ENCODE data around the gene SBF1.
"Not testable (repeated sequence)": the region's sequence is repeated elsewhere in the genome, so short reads cannot be mapped to it uniquely, and the experiment has no call there.

SBF1 gene

DNA sequence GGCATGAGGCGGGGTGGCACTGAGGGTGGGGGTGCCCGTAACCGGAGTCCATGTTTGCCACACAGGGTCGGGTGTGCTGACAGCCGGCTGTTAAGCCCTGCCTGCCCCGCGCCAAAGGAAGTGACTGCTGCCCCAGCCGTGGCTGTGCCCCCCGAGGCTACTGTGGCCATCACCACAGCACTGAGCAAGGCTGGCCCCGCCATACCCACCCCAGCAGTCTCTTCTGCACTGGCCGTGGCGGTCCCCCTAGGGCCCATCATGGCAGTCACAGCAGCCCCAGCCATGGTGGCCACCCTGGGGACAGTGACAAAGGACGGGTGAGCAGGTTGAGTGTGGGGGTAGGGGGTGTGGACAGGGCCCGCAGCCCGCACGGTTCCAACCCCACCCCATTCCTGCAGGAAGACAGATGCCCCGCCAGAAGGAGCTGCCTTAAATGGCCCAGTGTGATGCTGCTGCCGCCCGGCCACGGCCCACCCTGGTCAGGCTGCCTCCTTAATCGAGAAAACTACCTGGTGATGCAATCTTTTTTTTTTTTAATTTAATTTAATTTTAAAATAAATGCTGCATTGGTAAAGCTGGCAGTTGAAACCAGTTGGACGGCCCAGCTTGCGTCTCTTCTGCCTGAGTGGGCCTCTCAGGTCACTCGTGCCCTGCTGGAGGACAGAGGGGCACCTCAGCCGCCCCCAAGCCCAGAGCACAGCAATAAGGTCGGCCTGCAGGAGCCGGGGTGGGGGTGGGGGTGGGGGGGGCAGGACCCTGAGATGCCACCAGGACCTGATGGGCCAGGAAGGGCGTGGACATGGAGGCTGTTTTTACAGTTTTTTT, 30.8 kb downstream of the SBF1 start:
- DNase-seq: no peak

DNA sequence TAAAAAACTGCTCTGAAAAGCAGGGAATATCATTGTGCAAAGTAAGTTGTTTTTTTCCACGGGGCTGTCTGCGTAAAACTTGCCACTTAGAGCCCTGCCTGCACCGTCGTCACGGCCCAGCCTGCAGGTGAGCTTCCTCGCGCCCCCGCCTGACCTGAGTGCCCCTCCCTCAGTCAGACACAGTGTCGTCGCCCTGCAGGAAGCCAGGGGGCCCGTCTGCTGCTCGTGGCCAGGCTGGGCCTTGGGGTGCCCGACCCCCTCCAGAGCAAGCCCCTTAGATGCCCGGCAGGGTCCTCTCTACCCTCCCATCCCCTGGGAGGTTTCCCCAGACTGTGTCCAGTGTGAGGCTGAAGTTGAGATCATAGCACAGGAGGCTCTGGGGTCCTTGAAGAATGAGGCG, 31.6 kb downstream of the SBF1 start:
- DNase-seq: no peak

DNA sequence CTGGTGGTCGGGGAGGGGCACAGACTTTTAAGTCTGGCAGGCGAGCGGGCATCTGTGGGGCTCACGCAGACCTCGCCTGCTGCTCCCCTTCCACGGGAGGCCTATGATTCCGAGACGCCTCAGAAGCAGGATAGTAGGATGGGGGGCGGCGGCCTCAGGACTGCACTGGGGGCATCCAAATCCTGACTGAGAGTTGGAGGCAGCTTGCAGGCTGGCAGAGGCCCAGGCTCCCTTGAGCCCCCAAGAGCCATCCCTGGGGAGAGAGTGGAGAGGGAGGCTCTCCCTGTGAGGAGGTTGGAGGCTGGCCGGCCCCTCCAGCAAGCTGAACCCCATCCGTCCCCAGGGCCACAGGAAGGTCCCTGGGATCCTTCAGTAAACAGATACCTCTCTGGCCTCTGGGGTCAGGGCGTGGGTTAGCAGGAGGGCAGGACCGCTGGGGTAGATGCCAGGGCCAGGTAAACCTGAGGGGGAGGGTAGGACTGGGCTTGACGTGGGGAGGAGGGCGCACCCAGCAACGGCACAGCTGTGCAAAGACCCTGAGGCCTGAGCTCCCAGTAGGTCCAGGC, 33.3 kb downstream of the SBF1 start:
- DNase-seq: no peak

DNA sequence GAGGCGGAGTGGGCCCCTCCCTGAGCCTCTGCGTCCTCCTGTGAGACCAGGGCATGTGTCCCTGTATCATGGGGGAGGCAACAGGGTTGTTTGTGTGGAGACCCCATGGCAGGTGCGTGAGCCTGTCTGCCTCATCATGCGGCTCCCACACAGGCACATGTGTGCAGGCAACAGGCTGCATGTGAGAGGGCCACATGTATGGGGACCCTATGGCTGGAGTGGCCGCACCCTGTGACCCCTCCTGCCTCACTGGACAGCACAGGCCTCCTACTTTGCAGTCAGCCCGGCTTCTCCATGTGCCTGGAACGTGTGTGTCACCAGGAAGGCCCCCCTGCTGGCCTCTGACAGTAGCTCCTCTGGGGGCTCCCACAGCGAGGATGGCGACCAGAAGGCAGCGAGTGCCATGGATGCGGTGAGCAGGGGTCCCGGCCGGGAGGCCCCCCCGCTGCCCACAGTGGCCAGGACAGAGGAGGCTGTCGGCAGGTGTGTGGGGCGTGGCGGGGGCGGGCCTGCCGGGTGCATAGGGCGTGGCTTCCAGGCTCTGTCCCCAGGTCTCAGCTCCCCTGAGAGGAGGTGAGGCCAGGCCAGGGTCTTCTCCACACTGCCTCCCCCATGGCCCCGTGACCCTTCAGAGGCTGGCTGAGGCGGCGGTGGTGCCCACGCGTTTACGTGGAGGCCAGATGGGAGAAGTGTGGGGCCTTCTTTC, 34.1 kb downstream of the SBF1 start:
- DNase-seq: no peak

DNA sequence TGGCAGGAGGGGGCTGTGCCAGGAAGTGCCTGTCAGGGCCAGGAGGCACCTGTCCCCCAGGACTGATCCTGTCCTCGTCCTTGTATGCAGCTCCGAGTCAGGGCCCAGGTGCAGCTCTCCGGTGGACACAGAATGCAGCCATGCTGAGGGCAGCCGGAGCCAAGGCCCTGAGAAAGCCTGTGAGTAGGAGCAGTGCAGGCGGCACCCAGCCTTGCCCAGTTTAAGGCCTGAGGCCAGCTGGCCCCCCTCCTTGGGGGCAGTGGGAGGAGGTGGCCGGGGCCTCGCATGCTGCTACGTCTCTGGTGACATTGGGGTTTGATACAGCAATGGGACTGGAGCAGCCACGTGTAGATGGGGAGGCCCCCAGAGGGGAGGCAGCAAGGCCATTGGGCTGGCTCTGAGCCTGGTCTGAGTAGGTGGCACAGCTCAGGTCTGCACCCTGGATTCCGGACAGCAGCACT, 34.9 kb downstream of the SBF1 start:
- no peak for DNase-seq

DNA sequence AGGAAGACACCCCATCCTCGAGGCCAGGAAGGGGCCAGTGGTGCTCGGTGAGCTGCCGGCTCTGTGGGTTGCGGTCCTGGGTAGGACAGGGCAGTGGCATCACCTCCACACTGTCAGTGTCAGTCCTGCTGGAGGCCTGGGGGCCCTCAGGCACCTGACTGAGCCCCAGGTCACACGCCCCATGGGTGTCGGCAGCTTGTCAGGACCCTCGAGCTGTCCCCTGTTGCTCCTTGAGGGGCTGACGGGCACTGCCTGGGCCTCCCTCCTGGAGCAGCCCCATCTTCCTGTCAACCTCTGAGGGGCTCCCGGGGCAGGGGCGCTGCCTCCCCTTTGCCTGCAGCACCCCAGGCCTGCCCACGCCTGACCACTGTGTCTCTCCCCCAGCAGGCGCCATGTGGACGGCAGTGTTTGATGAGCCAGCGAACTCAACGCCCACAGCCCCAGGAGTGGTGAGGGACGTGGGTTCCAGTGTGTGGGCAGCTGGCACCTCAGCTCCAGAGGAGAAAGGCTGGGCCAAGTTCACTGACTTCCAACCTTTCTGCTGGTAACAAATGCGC, 35.4 kb downstream of the SBF1 start:
- DNase-seq: no peak

DNA sequence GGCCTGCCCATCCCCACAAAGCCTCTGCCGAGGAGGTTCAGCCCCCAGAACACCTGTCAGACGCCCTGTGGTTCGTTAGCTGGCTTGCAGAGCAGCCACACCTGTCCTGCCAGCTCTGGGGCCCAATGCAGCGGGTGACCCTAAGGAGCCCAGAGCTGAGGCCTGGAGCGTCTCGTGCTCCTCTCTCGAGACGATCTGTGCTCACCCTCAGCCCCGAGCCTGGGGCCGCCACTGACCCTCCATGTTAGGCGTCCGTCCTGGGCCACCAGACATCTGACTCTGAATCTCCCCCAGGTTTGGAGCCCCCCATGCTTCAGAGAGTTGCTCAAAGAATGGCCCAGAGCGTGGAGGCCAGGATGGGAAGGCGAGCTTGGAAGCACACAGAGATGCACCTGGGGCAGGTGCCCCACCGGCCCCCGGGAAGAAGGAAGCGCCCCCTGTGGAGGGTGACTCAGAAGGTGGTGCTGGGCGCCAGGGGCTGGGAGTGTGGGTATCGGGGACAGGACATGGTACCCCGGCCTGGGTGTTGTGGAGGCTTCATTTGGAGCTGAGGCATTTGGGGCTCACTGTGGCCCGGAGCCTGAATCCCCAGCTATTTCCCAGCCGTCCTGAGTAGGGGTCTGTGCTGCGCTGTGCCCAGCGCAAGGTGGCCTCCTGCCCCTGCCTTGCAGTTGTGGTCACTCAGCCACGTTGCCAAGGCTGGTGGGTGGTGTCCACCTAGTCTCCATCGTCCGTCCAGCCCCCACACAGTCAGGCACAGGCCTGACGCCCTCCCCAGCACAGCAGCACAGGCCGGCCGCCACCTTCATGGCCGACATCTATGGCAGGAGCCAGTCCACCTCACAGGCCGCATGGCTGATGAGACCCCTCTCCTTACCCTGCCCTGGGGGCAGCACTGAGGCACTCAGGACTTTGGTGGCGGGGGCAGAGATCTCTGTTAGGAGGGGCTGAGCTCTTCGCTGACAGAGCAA, 36.2 kb downstream of the SBF1 start:
- DNase-seq: no peak

DNA sequence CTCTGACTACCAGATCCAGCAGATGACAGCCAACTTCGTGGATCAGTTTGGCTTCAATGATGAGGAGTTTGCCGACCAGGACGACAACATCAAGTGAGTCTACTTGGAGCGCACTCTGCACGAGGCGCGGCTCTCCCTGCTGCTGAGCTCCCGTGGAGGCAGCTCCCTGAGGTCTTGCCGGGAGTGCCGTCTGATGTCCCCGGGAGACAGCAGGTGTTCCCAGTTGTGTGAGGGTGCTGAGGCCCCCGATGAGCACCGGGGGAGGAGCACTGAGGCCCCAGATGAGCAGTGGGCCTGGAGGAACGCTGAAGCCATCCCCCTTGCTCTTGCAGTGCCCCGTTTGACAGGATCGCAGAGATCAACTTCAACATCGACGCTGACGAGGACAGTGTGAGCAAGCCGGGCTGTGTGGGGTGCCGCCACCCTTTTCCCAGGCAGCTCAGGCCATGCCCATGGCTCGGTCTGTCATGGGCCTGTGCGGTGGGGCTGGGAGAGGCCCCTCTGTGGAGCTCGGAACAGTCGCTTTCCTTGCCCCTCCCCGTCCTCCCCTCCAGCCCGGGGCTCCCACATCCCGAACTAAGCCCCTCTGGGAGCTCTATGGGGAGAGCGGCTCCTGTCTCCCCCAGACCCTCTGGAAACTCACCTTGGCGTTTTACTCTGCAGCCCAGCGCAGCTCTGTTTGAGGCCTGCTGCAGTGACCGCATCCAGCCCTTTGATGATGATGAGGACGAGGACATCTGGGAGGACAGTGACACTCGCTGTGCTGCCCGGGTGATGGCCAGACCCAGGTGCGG, 37.1 kb downstream of the SBF1 start:
- no peak for DNase-seq

DNA sequence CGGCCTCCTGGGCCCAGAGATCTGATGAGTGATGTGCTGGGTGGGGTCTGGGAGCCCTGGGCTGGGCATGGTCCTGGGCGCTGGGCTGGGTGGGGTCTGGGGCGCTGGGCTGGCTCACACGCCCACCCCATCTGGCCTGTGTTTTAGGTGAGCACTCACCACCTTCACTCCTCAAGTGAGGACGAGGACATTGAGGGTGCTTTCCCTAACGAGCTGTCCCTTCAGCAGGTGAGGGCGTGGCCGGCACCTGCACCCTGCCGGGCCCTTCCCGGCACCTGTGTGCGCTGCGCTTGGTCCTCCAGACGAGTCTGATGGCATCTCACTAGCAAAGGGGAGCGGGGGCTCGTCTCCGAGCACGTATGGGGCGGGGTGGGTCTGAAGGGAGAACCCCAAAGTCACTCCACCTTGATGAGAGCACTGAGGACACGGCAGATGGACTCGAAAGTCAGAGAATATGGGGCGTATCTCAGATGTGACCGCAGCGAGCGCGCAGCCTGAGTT, 37.9 kb downstream of the SBF1 start:
- DNase-seq: no peak

DNA sequence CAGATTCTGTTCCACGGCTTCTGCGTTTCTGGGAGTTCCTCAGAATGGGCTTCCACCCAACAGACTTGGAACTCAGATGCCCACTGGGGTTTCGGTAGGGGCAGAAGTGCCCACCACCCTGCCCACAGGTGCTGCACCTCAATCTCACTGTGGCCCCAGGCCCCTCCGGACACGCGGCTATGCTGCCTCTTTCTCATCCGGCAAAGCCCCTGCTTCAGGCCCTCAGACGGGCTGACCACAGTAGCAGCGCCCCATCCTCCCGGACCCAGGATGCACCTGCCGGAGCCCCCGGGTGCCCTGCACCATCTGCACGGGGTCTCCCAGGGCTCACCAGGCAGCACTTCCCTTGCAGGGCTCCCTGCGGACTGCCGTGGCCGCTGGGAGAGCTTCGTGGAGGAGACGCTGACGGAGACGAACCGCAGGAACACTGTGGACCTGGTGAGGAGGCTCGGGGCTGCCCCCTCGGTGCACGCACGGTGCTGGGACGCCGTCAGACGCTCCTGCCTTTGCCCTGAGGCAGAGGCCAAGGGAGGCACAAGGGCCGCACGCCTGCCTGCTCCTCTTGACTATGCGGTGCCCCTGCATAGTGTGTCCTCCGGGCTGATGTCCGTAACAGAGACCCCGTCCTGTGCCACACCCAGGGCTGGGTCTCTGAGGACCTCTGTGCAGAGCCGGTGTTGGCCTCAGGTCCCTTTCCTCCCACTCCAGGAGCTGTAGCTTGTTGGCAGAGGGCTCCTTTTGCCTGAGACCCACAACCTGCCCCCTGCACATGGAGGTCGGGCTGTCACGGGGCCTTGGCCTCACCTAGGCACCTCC, 38.6 kb downstream of the SBF1 start:
- DNase-seq: no peak

DNA sequence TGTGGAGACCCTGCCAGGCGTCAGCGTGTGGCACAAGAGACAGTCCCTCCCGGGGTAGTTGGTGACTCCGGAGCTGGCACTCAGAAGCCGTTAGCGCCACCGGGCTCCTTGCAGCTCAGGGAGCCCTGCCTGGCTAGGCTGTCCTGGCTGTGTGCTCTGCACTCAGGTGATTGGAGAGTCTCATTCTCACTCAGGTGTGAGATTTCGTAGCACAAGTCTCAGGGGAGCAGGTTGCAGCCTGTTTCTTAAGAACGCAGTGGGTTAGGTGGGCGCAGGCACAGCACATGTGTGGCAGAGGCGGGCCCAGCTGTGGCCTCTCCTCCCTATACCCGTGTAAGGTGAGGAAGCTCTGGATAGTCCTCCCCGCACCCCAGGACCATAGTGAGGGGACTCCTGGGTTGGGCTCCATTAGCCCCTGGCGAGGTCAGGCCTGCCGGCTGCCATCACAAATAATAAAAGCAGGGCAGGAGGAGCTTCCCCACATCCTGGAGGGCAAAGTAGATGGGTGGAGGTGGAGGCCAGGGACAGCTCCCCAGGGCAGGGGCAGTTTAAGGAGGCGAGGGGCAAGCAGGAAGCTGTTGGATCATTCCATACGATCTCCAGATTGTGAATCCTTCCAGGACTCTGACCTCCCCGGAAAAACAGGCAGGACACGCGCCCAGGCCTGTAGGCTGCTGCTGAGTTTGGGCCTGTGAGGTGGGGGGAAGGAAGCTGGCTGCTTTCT, 39.4 kb downstream of the SBF1 start:
- no peak for DNase-seq

DNA sequence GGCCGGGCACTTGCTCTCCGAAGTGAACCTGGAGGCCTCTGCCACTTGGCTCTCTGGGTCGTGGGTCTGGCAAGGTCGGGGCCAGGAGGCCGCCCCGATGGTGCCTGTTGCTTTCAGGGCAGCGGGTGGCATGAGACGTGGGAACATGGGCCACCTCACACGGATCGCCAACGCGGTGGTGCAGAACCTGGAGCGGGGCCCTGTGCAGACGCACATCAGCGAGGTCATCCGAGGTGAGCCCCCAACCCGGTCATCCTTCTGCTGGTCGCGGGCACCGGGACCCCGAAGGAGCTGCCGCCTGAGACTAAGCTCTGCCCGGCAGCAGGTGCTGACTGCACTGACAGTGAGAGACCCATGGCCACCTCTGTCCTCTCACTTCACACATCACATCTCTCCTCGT, 40.0 kb downstream of the SBF1 start:
- DNase-seq: no peak

DNA sequence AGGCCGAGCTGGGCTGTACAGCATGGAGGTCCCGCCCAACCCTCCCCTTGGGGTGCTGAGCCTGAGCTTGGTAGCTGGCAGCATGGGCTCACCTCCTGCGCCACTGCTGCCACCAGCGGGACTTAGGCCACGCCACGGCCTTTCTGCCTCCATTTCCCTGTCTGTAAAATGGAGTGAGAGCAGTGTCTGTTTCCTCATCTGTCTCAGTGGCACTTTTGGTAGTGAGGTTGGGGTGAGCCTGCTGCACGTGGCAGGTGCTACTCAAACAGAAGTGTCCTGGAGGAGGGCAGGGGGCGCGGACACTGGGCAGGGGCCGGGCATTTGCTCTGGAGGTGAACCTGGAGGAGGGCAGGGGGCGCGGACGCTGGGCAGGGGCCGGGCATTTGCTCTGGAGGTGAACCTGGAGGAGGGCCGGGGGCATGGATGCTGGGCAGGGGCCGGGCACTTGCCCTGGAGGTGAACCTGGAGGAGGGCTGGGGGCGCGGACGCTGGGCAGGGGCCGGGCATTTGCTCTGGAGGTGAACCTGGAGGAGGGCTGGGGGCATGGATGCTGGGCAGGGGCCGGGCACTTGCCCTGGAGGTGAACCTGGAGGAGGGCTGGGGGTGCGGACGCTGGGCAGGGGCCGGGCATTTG, 41.8 kb downstream of the SBF1 start:
- DNase-seq: not testable (repeated sequence)

DNA sequence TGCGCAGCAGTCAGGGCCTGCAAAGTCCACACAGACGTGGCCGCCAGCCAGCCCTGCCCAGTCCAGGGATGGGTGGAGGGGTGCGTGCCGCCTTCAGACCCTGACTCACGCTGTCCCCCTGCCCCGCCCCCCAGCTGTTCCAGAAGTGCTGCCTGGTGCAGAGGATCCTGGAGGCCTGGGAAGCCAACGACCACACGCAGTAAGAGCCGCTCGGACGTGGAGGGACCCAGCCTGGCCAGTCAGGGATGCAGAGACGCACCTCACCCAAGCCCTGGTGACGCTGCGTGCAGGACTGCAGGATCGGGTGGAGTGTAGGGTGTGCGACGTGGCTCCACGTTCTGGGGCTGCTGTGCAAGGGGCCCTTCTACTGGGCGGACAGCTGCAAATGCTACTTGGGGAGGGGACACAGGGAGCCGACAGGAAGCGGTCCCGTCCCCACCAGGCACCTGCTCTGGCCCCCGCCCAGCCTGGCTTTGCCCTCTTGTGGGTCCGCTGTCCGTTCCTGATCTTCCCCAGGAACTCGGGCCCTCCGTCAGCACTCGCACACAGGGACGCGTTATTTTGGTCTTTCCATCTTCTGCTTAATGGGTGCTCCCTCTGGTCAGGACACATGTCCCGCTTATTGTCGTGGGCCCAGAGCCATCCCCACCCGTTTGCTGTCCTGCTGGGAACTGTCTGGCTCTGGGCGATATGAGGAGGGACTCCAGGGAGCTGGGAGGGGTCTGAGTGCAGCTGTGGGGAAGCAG, 42.5 kb downstream of the SBF1 start:
- DNase-seq: no peak

DNA sequence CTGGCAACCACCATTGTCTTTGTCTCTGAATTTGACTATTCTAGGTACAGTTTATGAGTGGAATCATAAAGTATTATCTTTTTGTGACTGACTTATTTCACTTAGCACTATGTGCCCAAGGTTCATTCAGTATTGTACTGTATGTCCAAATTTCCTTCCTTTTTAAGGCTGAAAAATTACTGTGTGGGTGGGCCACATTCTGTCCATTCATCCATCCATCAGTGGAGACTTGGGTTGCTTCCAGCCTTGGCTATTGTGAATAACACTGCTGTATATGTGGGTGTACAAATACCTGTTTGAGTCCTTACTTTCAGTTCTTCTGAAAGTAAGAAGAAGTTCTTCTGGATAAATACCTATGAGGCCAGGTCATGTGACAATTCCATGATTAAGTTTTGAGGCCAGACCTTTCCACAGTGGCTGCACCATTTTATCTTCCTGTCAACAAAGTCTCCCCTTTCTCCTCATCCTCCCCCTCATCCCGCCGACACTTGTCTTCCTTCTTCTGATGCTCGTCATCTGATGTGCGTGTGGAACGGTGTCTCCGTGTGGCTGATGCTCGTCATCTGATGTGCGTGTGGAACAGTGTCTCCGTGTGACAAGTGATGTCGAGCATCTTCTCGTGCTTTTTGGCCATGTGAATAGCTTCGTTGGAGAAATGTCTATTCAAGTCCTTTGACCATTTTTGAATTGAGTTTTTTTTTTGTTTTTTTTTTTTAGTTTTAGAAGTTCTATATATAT, 49.5 kb downstream of the SBF1 start:
- no peak for DNase-seq

DNA sequence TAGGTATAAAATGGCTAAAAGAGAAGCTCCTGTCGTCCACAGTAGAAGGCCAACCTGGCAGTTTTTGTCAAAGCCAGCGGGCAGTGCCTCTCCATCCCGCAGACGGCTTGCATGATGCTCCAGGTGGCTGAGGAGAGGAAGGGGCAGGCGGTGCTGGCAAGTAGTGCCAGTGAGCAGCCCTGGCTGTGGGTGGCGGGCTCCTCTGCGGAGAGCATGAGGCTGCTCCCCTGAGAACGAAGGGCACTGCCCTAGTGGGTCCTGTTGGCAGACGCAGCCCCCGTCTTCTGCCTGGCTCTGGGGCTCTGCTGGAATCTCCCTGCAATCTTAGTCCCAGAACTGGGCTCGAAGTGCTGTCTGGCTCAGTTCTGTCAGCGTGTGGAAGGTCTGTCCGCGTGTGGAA, 50.9 kb downstream of the SBF1 start:
- DNase-seq: no peak

DNA sequence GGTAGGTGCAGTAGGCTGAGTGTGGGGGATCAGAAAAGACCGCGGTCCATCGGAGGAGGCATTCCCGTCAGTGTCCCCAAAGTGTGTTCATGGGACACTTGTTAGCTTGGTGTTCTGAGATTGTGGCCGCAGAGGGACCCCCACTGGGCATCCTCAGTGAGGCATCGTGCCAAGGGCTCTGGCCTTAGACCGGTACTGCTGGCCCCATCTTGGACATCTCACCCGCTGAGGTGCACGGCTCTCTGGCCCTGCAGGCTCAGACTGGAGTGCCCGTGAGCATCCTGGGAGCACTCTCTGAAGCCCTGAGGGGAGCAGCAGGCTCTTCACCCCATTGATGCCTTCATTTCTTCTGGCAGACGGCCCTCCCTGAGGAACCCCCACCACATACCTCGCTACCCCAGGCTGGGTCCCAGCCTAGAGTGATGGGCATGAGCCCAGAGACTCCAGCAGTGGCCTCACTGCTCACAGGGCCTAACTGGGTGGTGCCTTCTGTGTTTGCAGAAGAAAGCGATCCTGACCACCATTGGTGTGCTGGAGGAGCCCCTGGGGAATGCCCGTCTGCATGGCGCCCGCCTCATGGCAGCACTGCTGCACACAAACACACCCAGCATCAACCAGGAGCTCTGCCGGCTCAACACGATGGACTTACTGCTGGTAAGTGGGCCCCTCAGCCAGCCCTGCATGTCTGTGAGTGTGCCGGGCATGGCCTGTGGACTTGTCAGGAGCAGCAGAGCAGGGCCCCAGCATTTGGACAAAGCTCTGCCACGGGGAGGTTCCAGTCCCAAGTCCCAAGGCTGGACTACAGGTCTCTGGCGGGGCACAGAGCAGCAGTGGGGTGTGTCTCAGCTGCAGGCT, 51.6 kb downstream of the SBF1 start:
- no peak for DNase-seq

Data from DMS153 (cell line).